ENCODE data around the gene WIPF3. TPM values are rescaled to one million over a fixed set of nuclear protein-coding genes. Genes with fewer than 3 reads are reported as not detected.

WIPF3 gene
- total RNA-seq, 1 donor, result under 0.01 TPM

GRCh38 chr7:29871787-29872398 lies 65.6 kb downstream of the WIPF3 start:
- TF ChIP-seq CTCF (IDR thresholded peaks at IDR 0.05; ENCODE audit: insufficient read depth, low read depth, low read length), result no peak

GRCh38 chr7:29873644-29874294 lies 67.5 kb downstream of the WIPF3 start:
- no peak overlapping the region for H3K4me3 ChIP-seq (ENCODE audit: low read depth, low read length)
- TF ChIP-seq CTCF (IDR thresholded peaks at IDR 0.05; ENCODE audit: insufficient read depth, low read depth, low read length), result no peak
- DNase-seq (ENCODE audit: low read depth), result peak; percentile 10

More at GRCh38 chr7:29871787-29872398, 65.6 kb downstream of the WIPF3 start:
- peak; percentile 87 for DNase-seq (ENCODE audit: low read depth)
- no peak overlapping the region for H3K4me3 ChIP-seq (ENCODE audit: low read depth, low read length)

- DNase-seq (ENCODE audit: low read depth), result no peak
- no peak overlapping the region for H3K4me3 ChIP-seq (ENCODE audit: low read depth, low read length)
- TF ChIP-seq CTCF (IDR thresholded peaks at IDR 0.05; ENCODE audit: insufficient read depth, low read depth, low read length), result no peak
Observed at GRCh38 chr7:29875741-29876140, 69.4 kb downstream of the WIPF3 start.

- DNase-seq (ENCODE audit: low read depth), result no peak
- H3K4me3 ChIP-seq (ENCODE audit: low read depth, low read length), result no peak overlapping the region
- no peak for TF ChIP-seq CTCF (IDR thresholded peaks at IDR 0.05; ENCODE audit: insufficient read depth, low read depth, low read length)
Observed at GRCh38 chr7:29877196-29877595, 70.9 kb downstream of the WIPF3 start.

- peak; percentile 60 for TF ChIP-seq CTCF (IDR thresholded peaks at IDR 0.05; ENCODE audit: insufficient read depth, low read depth, low read length)
- peak; percentile 55 for DNase-seq (ENCODE audit: low read depth)
- H3K4me3 ChIP-seq (ENCODE audit: low read depth, low read length), result no peak overlapping the region
Observed at GRCh38 chr7:29878081-29878688, 71.9 kb downstream of the WIPF3 start.

- peak; percentile 14 for DNase-seq (ENCODE audit: low read depth)
- no peak for TF ChIP-seq CTCF (IDR thresholded peaks at IDR 0.05; ENCODE audit: insufficient read depth, low read depth, low read length)
- H3K4me3 ChIP-seq (ENCODE audit: low read depth, low read length), result no peak overlapping the region
Observed at GRCh38 chr7:29879609-29880008, 73.3 kb downstream of the WIPF3 start.
